ENCODE results near the gene FNDC3B.

- TF ChIP-seq, protein P1, sequence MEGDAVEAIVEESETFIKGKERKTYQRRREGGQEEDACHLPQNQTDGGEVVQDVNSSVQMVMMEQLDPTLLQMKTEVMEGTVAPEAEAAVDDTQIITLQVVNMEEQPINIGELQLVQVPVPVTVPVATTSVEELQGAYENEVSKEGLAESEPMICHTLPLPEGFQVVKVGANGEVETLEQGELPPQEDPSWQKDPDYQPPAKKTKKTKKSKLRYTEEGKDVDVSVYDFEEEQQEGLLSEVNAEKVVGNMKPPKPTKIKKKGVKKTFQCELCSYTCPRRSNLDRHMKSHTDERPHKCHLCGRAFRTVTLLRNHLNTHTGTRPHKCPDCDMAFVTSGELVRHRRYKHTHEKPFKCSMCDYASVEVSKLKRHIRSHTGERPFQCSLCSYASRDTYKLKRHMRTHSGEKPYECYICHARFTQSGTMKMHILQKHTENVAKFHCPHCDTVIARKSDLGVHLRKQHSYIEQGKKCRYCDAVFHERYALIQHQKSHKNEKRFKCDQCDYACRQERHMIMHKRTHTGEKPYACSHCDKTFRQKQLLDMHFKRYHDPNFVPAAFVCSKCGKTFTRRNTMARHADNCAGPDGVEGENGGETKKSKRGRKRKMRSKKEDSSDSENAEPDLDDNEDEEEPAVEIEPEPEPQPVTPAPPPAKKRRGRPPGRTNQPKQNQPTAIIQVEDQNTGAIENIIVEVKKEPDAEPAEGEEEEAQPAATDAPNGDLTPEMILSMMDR (IDR thresholded peaks at IDR 0.05; ENCODE audit: low read depth, low read length, missing input control), result no peak
- TF ChIP-seq RAD21 (IDR thresholded peaks at IDR 0.05), result no peak
- no peak for TF ChIP-seq TAF1 (conservative IDR thresholded peaks at IDR 0.05)
Observed at GRCh38 chr3:172311217-172311616, 271.8 kb downstream of the FNDC3B start.

Data from liver (tissue), 3 donors.